SH-SY5Y (cell line): ENCODE data around the gene BBOF1.

ENCODE experiments used
- GATA2 ChIP-seq: IDR thresholded peaks from 2 replicates; pipeline ENCODE4 v1.6.1; 2011; ENCODE audit warnings: mild to moderate bottlenecking, low read depth, low read length
- GATA3 ChIP-seq: IDR thresholded peaks from 2 replicates; pipeline ENCODE4 v1.6.1; 2011; ENCODE audit warnings: low read depth, mild to moderate bottlenecking, low read length, moderate library complexity

GRCh38 chr14:74038020-74038859 is 19.1 kb downstream of the BBOF1 start:
- TF ChIP-seq GATA3, result no peak
- TF ChIP-seq GATA2, result no peak
